ENCODE results near the gene NPRL2. TPM values are rescaled to one million over a fixed set of nuclear protein-coding genes. Genes with fewer than 3 reads are reported as not detected.
A peak's percentile ranks its signal among the peaks of the same experiment; 100 is the strongest.

The NPRL2 gene
- total and polyA plus RNA-seq, 9 of the 15 experiments (the other 6 are each of a cell fraction or from before 2014, with no cell fraction given) = 17.4 to 40.4 (median 24.4) TPM

- no peak for TF ChIP-seq ZBTB7A (IDR thresholded peaks at IDR 0.05; ENCODE audit: borderline replicate concordance, control insufficient read depth, low read depth, low read length)
- peak; percentile 42; the same call in 1 of the 2 replicates for TF ChIP-seq POLR2G (IDR thresholded peaks at IDR 0.05; ENCODE audit: low read depth, low read length)
- TF ChIP-seq FOXA3 (CRISPR knock-in tag; conservative IDR thresholded peaks at IDR 0.05 in 1 of 2, IDR thresholded peaks at IDR 0.05 in 1 of 2) = peak in 1 of 2 experiments; percentile 51; a peak in 1 of 4 replicates
- no peak for TF ChIP-seq ZNF184 (CRISPR knock-in tag; IDR thresholded peaks at IDR 0.05)
- TF ChIP-seq LEF1 (IDR thresholded peaks at IDR 0.05) = no peak
- peak; percentile 60; the same call in 1 of the 2 replicates for TF ChIP-seq SPI1 (IDR thresholded peaks at IDR 0.05; ENCODE audit: borderline replicate concordance, low read depth, low read length)
- TF ChIP-seq, protein P1, sequence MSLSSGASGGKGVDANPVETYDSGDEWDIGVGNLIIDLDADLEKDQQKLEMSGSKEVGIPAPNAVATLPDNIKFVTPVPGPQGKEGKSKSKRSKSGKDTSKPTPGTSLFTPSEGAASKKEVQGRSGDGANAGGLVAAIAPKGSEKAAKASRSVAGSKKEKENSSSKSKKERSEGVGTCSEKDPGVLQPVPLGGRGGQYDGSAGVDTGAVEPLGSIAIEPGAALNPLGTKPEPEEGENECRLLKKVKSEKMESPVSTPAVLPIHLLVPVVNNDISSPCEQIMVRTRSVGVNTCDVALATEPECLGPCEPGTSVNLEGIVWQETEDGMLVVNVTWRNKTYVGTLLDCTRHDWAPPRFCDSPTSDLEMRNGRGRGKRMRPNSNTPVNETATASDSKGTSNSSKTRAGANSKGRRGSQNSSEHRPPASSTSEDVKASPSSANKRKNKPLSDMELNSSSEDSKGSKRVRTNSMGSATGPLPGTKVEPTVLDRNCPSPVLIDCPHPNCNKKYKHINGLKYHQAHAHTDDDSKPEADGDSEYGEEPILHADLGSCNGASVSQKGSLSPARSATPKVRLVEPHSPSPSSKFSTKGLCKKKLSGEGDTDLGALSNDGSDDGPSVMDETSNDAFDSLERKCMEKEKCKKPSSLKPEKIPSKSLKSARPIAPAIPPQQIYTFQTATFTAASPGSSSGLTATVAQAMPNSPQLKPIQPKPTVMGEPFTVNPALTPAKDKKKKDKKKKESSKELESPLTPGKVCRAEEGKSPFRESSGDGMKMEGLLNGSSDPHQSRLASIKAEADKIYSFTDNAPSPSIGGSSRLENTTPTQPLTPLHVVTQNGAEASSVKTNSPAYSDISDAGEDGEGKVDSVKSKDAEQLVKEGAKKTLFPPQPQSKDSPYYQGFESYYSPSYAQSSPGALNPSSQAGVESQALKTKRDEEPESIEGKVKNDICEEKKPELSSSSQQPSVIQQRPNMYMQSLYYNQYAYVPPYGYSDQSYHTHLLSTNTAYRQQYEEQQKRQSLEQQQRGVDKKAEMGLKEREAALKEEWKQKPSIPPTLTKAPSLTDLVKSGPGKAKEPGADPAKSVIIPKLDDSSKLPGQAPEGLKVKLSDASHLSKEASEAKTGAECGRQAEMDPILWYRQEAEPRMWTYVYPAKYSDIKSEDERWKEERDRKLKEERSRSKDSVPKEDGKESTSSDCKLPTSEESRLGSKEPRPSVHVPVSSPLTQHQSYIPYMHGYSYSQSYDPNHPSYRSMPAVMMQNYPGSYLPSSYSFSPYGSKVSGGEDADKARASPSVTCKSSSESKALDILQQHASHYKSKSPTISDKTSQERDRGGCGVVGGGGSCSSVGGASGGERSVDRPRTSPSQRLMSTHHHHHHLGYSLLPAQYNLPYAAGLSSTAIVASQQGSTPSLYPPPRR (CRISPR knock-in tag; IDR thresholded peaks at IDR 0.05; ENCODE audit: borderline replicate concordance) = 0 out of 2 replicates have a peak, but pooled peaks have one; percentile 53
- no peak for TF ChIP-seq KAT7 (CRISPR knock-in tag; IDR thresholded peaks at IDR 0.05; ENCODE audit: borderline replicate concordance)
- peak; percentile 69 for TF ChIP-seq MAX (CRISPR knock-in tag; IDR thresholded peaks at IDR 0.05)
- TF ChIP-seq ZC3H11A (IDR thresholded peaks at IDR 0.05; ENCODE audit: low read depth, low read length) = no peak
- TF ChIP-seq C11orf30 (IDR thresholded peaks at IDR 0.05; ENCODE audit: low read depth) = peak; percentile 57
- TF ChIP-seq ZNF592 (IDR thresholded peaks at IDR 0.05) = peak; percentile 94
- peak; percentile 72; the same call in 1 of the 2 replicates for TF ChIP-seq ZC3H4 (CRISPR knock-in tag; IDR thresholded peaks at IDR 0.05; ENCODE audit: borderline replicate concordance)
- no peak for TF ChIP-seq TBP (optimal IDR thresholded peaks at IDR 0.05; ENCODE audit: low read depth, low read length)
- 0 out of 2 replicates have a peak, but pooled peaks have one; percentile 4 for TF ChIP-seq CREM (IDR thresholded peaks at IDR 0.05; ENCODE audit: low read depth)
- 0 out of 2 replicates have a peak, but pooled peaks have one; percentile 33 for TF ChIP-seq TARDBP (IDR thresholded peaks at IDR 0.05)
- TF ChIP-seq WHSC1 (IDR thresholded peaks at IDR 0.05; ENCODE audit: low read length) = no peak
Observed at GRCh38 chr3:50299929-50300680, 50.5 kb downstream of the NPRL2 start (continued).

All from K562 (cell line).